Amniotic stem cell (primary cell): ENCODE results near the gene KBTBD12.

Experiments used
- DNase-seq: peaks from one replicate; lab custom pipeline; 2025; lab: John Stamatoyannopoulos, UW

Gene KBTBD12

DNA sequence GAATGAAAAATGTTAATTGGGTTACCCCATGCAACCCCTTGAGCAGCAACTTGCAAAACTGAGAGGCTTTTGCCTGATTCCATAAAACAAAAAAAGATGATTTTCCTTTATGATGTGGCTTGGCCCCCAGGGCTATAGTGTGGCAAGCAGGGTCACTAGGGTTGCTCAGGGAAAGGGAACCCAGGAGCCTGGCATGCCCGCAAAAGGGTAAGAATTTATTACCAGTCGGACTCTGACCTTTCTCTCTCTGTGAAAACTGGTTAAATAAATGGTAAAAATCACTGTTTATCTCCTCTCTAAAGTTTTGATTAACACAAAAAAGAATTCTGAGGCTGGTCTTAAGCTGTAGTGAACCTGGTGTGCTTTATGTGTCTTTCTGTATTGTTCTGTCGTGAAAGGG is 99.5 kb downstream of the KBTBD12 start:
- no peak for DNase-seq

GRCh38 chr3:128016502-128016901 is 101.5 kb downstream of the KBTBD12 start:
- DNase-seq = no peak

DNA sequence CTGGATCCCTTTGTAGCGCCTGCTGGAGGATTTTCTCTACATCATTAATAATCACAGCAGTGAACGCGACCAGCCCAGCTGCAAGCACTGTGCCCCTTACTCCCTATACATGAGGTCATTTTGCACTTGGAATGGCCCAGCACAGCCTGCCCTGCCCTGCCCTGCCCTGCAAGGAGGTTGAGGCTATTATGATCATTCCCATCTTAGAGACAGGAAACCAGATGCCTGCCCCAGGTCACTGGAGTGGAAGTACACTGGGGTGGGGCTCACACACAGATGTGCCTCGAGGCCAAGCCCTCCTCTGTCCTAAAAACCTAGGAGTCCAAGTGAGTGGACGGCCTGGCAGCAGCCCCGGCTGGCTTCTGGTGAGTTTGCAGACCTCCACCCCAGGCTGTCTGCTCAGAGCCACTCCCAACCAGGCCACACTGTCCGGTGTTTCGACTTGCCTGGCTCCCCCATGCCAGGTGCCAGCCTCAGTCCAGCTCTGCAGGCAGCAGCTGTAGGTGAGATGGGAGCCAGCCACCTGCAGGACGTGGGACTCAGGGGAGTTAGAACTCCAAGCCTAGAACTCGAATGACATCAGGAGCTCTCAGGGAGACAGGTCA is 106.8 kb downstream of the KBTBD12 start:
- DNase-seq = no peak

DNA sequence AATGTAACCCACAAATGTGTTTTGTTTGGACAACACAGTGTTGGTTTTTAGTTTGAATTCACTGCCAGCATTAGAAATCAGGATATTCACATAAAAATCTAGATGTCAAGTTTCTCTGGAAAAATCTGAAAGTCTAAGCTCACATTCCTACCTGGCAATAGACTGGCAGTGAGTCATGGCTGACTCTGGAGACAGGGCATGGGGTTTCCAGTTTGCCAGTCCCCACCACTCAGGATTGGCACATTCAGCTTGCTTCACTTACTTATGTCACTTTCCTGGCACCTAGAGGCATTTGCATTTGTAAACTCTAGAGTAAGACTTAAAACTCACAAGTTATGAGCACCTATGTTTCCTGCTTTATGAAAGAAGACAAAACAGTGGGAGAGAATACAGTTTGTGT is 118.1 kb downstream of the KBTBD12 start:
- DNase-seq = no peak

DNA sequence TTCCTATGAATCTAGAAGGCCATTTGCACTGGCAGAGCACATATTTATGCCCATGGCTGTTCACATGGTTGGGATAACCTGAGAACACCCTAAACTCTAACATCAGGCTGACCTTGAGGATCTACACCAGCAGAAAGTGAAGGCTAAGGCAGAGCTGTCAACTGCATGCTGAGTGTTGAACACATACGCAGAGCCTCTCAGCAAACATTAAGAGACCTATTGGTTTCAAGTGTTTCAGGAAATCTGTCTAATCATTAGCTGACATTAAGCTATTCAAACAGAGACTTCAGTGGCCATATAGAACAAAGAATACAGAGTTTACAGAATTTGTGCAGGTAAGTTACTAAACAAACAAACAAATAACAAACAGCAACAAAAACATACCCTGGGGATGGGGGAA is 121.1 kb downstream of the KBTBD12 start:
- no peak for DNase-seq
